Esophagus squamous epithelium (tissue), 5 donors: Measurements from ENCODE around the gene CDK15. TPM values are rescaled to one million over a fixed set of nuclear protein-coding genes. Genes with fewer than 3 reads are reported as not detected.

Experiments used
- DNase-seq: peaks from one replicate; lab custom pipeline; 2025; lab: John Stamatoyannopoulos, UW
- H3K27ac ChIP-seq, 4 donors: fragments of 200-600 bp; sonication (generic); one replicate each; pipeline ENCODE4 v1.5.1; 2016 to 2019; ENCODE audit warnings: mild to moderate bottlenecking in 1 of 4
- H3K27me3 ChIP-seq, 4 donors: fragments of 200-600 bp; sonication (generic); 1 replicate in 3 of 4; 2 replicates in 1 of 4; pipeline versions ENCODE4 v1.5.1 to v1.6.0; 2017 to 2021; ENCODE audit warnings: antibody characterized with exemption in 1 of 4
- H3K36me3 ChIP-seq, 3 donors: fragments of 200-600 bp; sonication (generic); one replicate each; pipeline ENCODE4 v1.5.1; 2016 to 2019
- H3K4me1 ChIP-seq, 3 donors: fragments of 200-600 bp; sonication (generic); one replicate each; pipeline ENCODE4 v1.5.1; 2017 to 2019
- H3K4me3 ChIP-seq, 4 donors: fragments of 200-600 bp; sonication (generic); 1 replicate in 3 of 4; 2 replicates in 1 of 4; pipeline ENCODE4 v1.5.1; 2016 to 2019; ENCODE audit warnings: mild to moderate bottlenecking in 2 of 4, moderate library complexity in 1 of 4
- H3K9me3 ChIP-seq, 3 donors: fragments of 200-600 bp; sonication (generic); one replicate each; pipeline ENCODE4 v1.5.1; 2016 to 2019
- CTCF ChIP-seq, 6 experiments: fragments of 450-650 bp in 4 of 6; fragments of 200-600 bp in 2 of 6; sonication (generic) in 2 of 6; IDR thresholded peaks; one replicate each; pipeline ENCODE4 v1.5.1; 2016 to 2019; ENCODE audit warnings: antibody characterized with exemption in 6 of 6, mild to moderate bottlenecking in 4 of 6, moderate library complexity in 4 of 6
- POLR2A ChIP-seq, 4 donors: fragments of 450-650 bp; IDR thresholded peaks; one replicate each; pipeline ENCODE4 v1.6.1; 2017; ENCODE audit warnings: antibody characterized with exemption in 4 of 4, mild to moderate bottlenecking in 4 of 4, moderate library complexity in 3 of 4
- WGBS, 2 donors: methylation state at CpG; one replicate each; pipeline ENCODE4 v1.1.5; 2018; 5-methylcytosine and 5-hydroxymethylcytosine counted together
- intact Hi-C: fragments of 100-400 bp; cut with DNase I; formaldehyde crosslinking; loops from one replicate; pipeline ENCODE4 v1.15.0; 2022
- total RNA-seq, 4 donors: library from RNA; depleted of rRNA; stranded (reverse); fragments of >200 nt; gene quantifications; one replicate each; pipeline ENCODE4 v1.1.0, GENCODE V29; 2016
- donor health status: DM: yes; HTN: yes; CAD: no.

CDK15 gene
- total RNA-seq, 4 donors from 2014 or later: 0.23 to 6.1 TPM; not detected in 2

GRCh38 chr2:201904538-201905420 is 98.4 kb downstream of the CDK15 start:
- no peaks in the 10 kb centered on the region for H3K36me3 ChIP-seq
- intact Hi-C loops: no loop called here
- peaks cover 0 to 20% (median 0%) of the 10 kb centered on the region in 4 donors for H3K27me3 ChIP-seq
- H3K27ac ChIP-seq: no peak overlapping the region
- no peaks in the 10 kb centered on the region for H3K9me3 ChIP-seq
- H3K4me3 ChIP-seq: no peak overlapping the region
- WGBS, 2 donors: 56 to 61% methylated on average over 5 of the region's 5 CpGs
- no peaks in the 10 kb centered on the region for H3K4me1 ChIP-seq
- TF ChIP-seq CTCF (IDR thresholded peaks at IDR 0.05) (no peak), POLR2A (IDR thresholded peaks at IDR 0.05) (no peak)
- no peak for DNase-seq

DNA sequence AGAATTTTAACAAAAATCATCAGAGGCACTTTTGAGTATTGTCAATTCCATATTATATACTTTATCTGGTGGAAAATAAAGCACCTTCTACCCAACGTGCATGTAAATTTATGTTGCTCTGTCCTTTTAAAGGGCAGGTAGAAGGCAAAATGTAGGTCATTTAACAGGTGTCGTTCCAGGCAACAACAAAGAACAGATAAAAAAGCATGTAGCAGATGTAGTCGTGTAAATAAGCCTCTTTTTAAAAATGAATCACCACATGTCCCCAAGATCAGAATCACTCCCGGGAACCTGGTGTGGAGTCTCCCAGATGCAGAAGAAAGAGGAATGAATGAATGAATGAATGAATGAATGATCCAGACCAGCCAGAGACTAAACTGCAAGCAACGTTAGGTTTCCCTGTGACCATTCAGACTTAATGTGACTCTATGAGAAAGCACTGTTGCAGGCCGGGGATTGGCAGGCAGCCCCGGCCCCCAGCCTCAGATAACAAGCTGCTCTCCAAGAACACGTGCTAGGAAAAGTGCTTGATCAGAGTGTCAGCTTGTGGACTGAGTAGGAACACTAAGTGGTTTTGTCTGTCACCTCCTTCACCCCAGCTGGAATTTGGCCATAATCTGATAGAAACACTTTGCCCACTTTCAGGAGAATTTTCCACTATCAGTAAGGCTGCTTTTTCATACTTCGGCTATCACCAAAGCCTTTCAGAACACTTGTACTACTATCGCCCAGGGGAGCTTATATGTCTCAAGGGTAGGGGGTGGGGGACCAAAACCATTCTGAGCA is 100.6 kb downstream of the CDK15 start:
- no peaks in the 10 kb centered on the region for H3K9me3 ChIP-seq
- no peak overlapping the region for H3K4me3 ChIP-seq
- 67% methylated on average over 8 to 10 of the region's 10 CpGs for WGBS, 2 donors
- no peak overlapping the region for H3K27ac ChIP-seq
- no peak for DNase-seq
- no peaks in the 10 kb centered on the region for H3K4me1 ChIP-seq
- no peak for TF ChIP-seq CTCF (IDR thresholded peaks at IDR 0.05)
- TF ChIP-seq POLR2A (IDR thresholded peaks at IDR 0.05): no peak
- H3K36me3 ChIP-seq: no peaks in the 10 kb centered on the region
- intact Hi-C loops: no loop called here
- H3K27me3 ChIP-seq: peaks cover 0 to 10% (median 0%) of the 10 kb centered on the region in 4 donors

DNA sequence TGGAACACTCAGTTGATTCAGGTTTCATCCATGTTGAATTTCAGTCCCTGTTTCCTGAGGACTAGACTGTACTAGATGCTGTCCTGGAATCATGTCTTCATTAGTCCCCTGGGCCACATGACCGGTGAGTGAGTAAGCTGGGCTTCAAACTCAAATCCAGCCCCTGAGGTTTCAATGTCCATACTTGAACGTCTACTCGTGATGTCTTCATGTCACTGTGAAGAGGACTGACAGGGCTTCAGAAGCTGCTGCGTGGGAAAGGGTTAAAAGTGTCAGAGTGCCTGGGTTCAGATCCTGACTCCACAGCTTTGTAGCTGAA is 101.2 kb downstream of the CDK15 start:
- Histone ChIP-seq H3K4me3 (no peak overlapping the region), H3K36me3 (no peaks in the 10 kb centered on the region), H3K9me3 (no peaks in the 10 kb centered on the region), H3K27ac (no peak overlapping the region), H3K4me1 (no peaks in the 10 kb centered on the region), H3K27me3 (peaks cover 0 to 9% (median 0%) of the 10 kb centered on the region in 4 donors)
- TF ChIP-seq CTCF (IDR thresholded peaks at IDR 0.05) (no peak), POLR2A (IDR thresholded peaks at IDR 0.05) (no peak)
- DNase-seq: no peak
- intact Hi-C loops: no loop called here
- WGBS, 2 donors: 78 to 91% methylated on average over 4 of the region's 4 CpGs

GRCh38 chr2:201908901-201909300 is 102.6 kb downstream of the CDK15 start:
- no peak for DNase-seq
- TF ChIP-seq POLR2A (IDR thresholded peaks at IDR 0.05): no peak
- no peak for TF ChIP-seq CTCF (IDR thresholded peaks at IDR 0.05)
- WGBS, 2 donors: 66 to 71% methylated on average over 2 of the region's 2 CpGs
- intact Hi-C loops: no loop called here
- H3K9me3 ChIP-seq: no peaks in the 10 kb centered on the region
- H3K27ac ChIP-seq: no peak overlapping the region
- no peaks in the 10 kb centered on the region for H3K36me3 ChIP-seq
- H3K27me3 ChIP-seq: peaks cover 0 to 9% (median 0%) of the 10 kb centered on the region in 4 donors
- no peak overlapping the region for H3K4me3 ChIP-seq
- H3K4me1 ChIP-seq: no peaks in the 10 kb centered on the region

DNA sequence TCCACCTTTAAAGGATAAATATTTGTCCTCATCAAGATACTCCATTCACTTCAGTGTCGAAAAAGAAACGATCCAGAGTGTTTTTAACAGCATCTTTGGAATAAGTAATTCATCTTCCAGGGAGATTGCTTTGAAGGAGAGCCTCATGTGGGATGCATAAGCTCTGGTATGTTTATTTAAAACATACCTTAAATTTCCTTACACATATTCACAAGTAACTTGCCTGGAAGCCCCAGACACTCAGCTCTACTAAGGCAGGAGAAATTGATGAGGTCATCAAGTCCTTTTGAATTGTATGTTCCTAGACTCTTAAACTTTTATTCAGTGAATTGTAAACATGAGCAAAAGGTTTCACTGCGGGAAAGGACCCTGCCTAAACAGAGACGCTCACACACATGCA is 103.0 kb downstream of the CDK15 start:
- peaks cover 0 to 9% (median 0%) of the 10 kb centered on the region in 4 donors for H3K27me3 ChIP-seq
- no peak overlapping the region for H3K4me3 ChIP-seq
- no peak for DNase-seq
- TF ChIP-seq POLR2A (IDR thresholded peaks at IDR 0.05) (no peak), CTCF (IDR thresholded peaks at IDR 0.05) (no peak)
- H3K36me3 ChIP-seq: no peaks in the 10 kb centered on the region
- no peaks in the 10 kb centered on the region for H3K9me3 ChIP-seq
- H3K4me1 ChIP-seq: no peaks in the 10 kb centered on the region
- H3K27ac ChIP-seq: no peak overlapping the region
- intact Hi-C loops: no loop called here
- WGBS, 2 donors: 70% methylated on average over 3 to 4 of the region's 4 CpGs
